GM19455 (cell line): ENCODE results near the gene BICRA.

Experiments
- ATAC-seq: cut with Tn5 transposase; IDR thresholded peaks from one replicate; pipeline ENCODE4 v1.9.1; 2021; ENCODE audit not compliant: unreplicated experiment

The BICRA gene

GRCh38 chr19:47600246-47601179, 8.4 kb upstream of the BICRA start:
- peak; percentile 91 for ATAC-seq

- ATAC-seq = no peak
Measured at GRCh38 chr19:47601180-47601904, 7.6 kb upstream of the BICRA start.

- ATAC-seq = no peak
Measured at GRCh38 chr19:47603706-47604565, 5.0 kb upstream of the BICRA start.

GRCh38 chr19:47607564-47608073, 1.3 kb upstream of the BICRA start:
- no peak for ATAC-seq

GRCh38 chr19:47608074-47608918, 638 bp upstream of the BICRA start:
- peak; percentile 76 for ATAC-seq

- no peak for ATAC-seq
Measured at GRCh38 chr19:47609906-47610894, 1.3 kb downstream of the BICRA start.

- no peak for ATAC-seq
Measured at GRCh38 chr19:47610902-47611301, 2.0 kb downstream of the BICRA start.

- no peak for ATAC-seq
Measured at GRCh38 chr19:47613165-47614020, 4.5 kb downstream of the BICRA start.

- ATAC-seq = no peak
Measured at GRCh38 chr19:47614021-47614295, 5.0 kb downstream of the BICRA start.

GRCh38 chr19:47614559-47614958, 5.6 kb downstream of the BICRA start:
- no peak for ATAC-seq

GRCh38 chr19:47615230-47615629, 6.3 kb downstream of the BICRA start:
- ATAC-seq = no peak

GRCh38 chr19:47615714-47616113, 6.8 kb downstream of the BICRA start:
- ATAC-seq = no peak

GRCh38 chr19:47618771-47619170, 9.8 kb downstream of the BICRA start:
- ATAC-seq = no peak

GRCh38 chr19:47619763-47620162, 10.8 kb downstream of the BICRA start:
- ATAC-seq = no peak

- no peak for ATAC-seq
Measured at GRCh38 chr19:47623151-47623920, 14.4 kb downstream of the BICRA start.

GRCh38 chr19:47623921-47624391, 15.0 kb downstream of the BICRA start:
- ATAC-seq = no peak

- no peak for ATAC-seq
Measured at GRCh38 chr19:47625650-47626049, 16.7 kb downstream of the BICRA start.
